HFFc6 (cell line): ENCODE measurements around the gene PNPLA7. TPM values are rescaled to one million over a fixed set of nuclear protein-coding genes. Genes with fewer than 3 reads are reported as not detected.

Experiments
- DNase-seq: peaks from one replicate; pipeline ENCODE4 v3.0.0-alpha.2; 2018
- H3K27ac Mint-ChIP-seq: 2 replicates; pipeline ENCODE4 v1.8.0; 2020; ENCODE audit warnings: mild to moderate bottlenecking, mixed read lengths
- H3K27me3 Mint-ChIP-seq: 2 replicates; pipeline ENCODE4 v1.8.0; 2021; ENCODE audit warnings: mild to moderate bottlenecking, moderate library complexity, mixed read lengths; ENCODE audit not compliant: insufficient read depth
- H3K36me3 Mint-ChIP-seq: 2 replicates; pipeline ENCODE4 v1.8.0; 2021; ENCODE audit warnings: low read depth, mixed read lengths
- H3K4me1 Mint-ChIP-seq: 2 replicates; pipeline ENCODE4 v1.8.0; 2020; ENCODE audit warnings: low read depth, mixed read lengths
- H3K4me3 Mint-ChIP-seq: 2 replicates; pipeline ENCODE4 v1.8.0; 2020; ENCODE audit warnings: mild to moderate bottlenecking, moderate library complexity, mixed read lengths
- H3K9me3 Mint-ChIP-seq: 2 replicates; pipeline ENCODE4 v1.8.0; 2020; ENCODE audit warnings: mild to moderate bottlenecking, mixed read lengths
- total RNA-seq, 6 experiments: library from RNA; stranded (reverse); fragmentation: NEBNext Ultra II Directional; extraction: Animal tissue kit (Norgen Biotek cat#: 25700); gene quantifications; 2 replicates in 1 of 6; 3 replicates in 5 of 6; pipeline ENCODE4 v1.2.3, GENCODE V29; 2021
- TF ChIP-seq, protein P1 (sequence below): fragments of 200-600 bp; sonication (generic); IDR thresholded peaks from 2 replicates; pipeline ENCODE4 v1.5.0; 2021; ENCODE audit warnings: antibody characterized with exemption, mild to moderate bottlenecking

PNPLA7 gene
- total RNA-seq, 6 experiments from 2014 or later = 0.20 to 0.90 (median 0.52) TPM

GRCh38 chr9:137422604-137423513 lies 127.3 kb downstream of the PNPLA7 start, which contains the start of the genes EXD3 and NOXA1:
Gene EXD3 (minus strand): TSS chr9:137423162. CDS start chr9:137395357, 27,805 bp downstream.
Gene NOXA1 (plus strand): TSS chr9:137423393. CDS start chr9:137423530, 137 bp downstream.
- Mint-ChIP-seq H3K36me3 (no peaks in the 10 kb centered on the region), H3K4me1 (peaks cover 18% of the 10 kb centered on the region), H3K9me3 (no peaks in the 10 kb centered on the region), H3K27me3 (no peaks in the 10 kb centered on the region; the same call in 1 of the 2 replicates), H3K4me3 (peak within 1 kb of the TSS; percentile 91), H3K27ac (peak within 1 kb of the TSS; percentile 46)
- TF ChIP-seq, protein P1, sequence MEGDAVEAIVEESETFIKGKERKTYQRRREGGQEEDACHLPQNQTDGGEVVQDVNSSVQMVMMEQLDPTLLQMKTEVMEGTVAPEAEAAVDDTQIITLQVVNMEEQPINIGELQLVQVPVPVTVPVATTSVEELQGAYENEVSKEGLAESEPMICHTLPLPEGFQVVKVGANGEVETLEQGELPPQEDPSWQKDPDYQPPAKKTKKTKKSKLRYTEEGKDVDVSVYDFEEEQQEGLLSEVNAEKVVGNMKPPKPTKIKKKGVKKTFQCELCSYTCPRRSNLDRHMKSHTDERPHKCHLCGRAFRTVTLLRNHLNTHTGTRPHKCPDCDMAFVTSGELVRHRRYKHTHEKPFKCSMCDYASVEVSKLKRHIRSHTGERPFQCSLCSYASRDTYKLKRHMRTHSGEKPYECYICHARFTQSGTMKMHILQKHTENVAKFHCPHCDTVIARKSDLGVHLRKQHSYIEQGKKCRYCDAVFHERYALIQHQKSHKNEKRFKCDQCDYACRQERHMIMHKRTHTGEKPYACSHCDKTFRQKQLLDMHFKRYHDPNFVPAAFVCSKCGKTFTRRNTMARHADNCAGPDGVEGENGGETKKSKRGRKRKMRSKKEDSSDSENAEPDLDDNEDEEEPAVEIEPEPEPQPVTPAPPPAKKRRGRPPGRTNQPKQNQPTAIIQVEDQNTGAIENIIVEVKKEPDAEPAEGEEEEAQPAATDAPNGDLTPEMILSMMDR = peak; percentile 78
- peak; percentile 84 for DNase-seq

GRCh38 chr9:137421838-137422603 lies 128.2 kb downstream of the PNPLA7 start:
- TF ChIP-seq, protein P1 = no peak
- Mint-ChIP-seq H3K27me3 (no peaks in the 10 kb centered on the region; the same call in 1 of the 2 replicates), H3K4me3 (peak overlapping the region; percentile 91), H3K4me1 (peaks cover 18% of the 10 kb centered on the region), H3K27ac (peak overlapping the region; percentile 46), H3K36me3 (no peaks in the 10 kb centered on the region), H3K9me3 (no peaks in the 10 kb centered on the region)
- DNase-seq = no peak

DNA sequence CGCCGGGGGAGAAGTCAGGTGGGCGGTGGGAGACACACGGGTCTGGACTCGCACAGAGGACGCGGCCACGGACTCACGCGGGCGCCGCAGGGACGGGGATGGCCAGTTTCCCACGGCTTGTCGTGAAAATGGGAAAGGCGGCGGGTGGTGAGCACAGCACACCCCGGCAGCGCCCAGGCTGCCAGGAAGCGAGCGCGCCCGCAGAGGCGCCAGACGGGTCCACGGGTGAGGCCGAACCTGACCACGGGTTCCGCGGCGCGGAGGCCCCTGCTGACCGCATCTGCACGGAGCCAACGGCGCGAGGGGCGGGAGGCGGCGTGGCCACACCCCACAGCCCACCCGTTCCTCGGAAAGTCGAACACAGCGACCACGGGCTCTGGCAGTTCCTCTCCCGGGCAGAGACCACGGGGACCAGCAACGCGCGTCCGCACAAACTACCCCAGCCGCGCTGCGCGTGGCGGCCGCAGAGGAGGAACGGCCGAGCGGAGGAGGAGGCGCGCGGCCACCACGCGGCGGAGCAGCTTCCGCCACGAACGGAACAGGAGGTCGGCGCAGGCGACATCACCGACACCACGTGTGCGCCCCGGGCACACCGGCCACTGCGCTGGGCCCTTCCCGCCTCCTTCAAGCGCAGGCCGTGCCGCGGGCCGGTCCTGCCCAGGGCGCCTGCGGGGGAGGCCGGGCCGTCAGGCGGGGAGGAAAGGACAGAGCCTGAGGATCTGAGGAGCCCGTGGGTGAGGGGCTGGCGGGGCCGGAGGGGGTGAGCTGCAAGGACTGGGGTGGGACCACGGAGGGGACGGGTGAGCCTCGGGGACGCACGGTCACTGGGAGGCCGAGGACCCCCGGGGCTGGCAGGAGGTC lies 132.8 kb downstream of the PNPLA7 start:
- Mint-ChIP-seq H3K27ac (no peak overlapping the region; the same call in 1 of the 2 replicates), H3K9me3 (no peaks in the 10 kb centered on the region)

GRCh38 chr9:137416563-137417151 lies 133.5 kb downstream of the PNPLA7 start:
- Mint-ChIP-seq H3K9me3 (no peaks in the 10 kb centered on the region), H3K4me1 (peaks cover 26% of the 10 kb centered on the region; the same call in 1 of the 2 replicates), H3K36me3 (no peaks in the 10 kb centered on the region), H3K27me3 (no peaks in the 10 kb centered on the region; the same call in 1 of the 2 replicates), H3K4me3 (no peak overlapping the region), H3K27ac (no peak overlapping the region)
- TF ChIP-seq, protein P1 = no peak
- no peak for DNase-seq

More for the DNA sequence above, 132.8 kb downstream of the PNPLA7 start:
- DNase-seq = no peak
- Mint-ChIP-seq H3K36me3 (no peaks in the 10 kb centered on the region), H3K4me1 (peaks cover 26% of the 10 kb centered on the region), H3K4me3 (peak overlapping the region; percentile 28; the same call in 1 of the 2 replicates), H3K27me3 (no peaks in the 10 kb centered on the region; the same call in 1 of the 2 replicates)
- TF ChIP-seq, protein P1 = no peak
